Small intestine (tissue), 7 donors: Measurements from ENCODE around the gene PHYKPL. TPM values are rescaled to one million over a fixed set of nuclear protein-coding genes. Genes with fewer than 3 reads are reported as not detected.

Experiments used
- DNase-seq, 2 donors: peaks; one replicate each; pipeline versions ENCODE4 v3.0.0 to v3.0.0-alpha.2; 2013
- FAIRE-seq: peaks from 2 replicates; lab custom pipeline; 2012; peaks lifted over from hg19 to GRCh38; lab: Jason Lieb, UNC
- H3K27ac ChIP-seq, 3 donors: one replicate each; pipeline ENCODE4 v1.5.1; 2013; ENCODE audit warnings: low read length in 2 of 3, mild to moderate bottlenecking in 2 of 3, control low read depth in 1 of 3, inconsistent platforms in 1 of 3, low read depth in 1 of 3, moderate library complexity in 1 of 3
- H3K27me3 ChIP-seq, 3 donors: one replicate each; pipeline ENCODE4 v1.6.1; 2013; ENCODE audit warnings: low read length in 3 of 3, inconsistent platforms in 1 of 3; ENCODE audit not compliant: control insufficient read depth in 3 of 3, insufficient read depth in 3 of 3
- H3K36me3 ChIP-seq, 3 donors: one replicate each; pipeline ENCODE4 v1.6.1; 2013; ENCODE audit warnings: low read length in 3 of 3, inconsistent platforms in 1 of 3, low read depth in 1 of 3, mild to moderate bottlenecking in 1 of 3, moderate library complexity in 1 of 3; ENCODE audit not compliant: control insufficient read depth in 3 of 3, insufficient read depth in 2 of 3
- H3K4me1 ChIP-seq, 3 donors: one replicate each; pipeline ENCODE4 v1.6.1; 2013; ENCODE audit warnings: low read length in 2 of 3, inconsistent platforms in 1 of 3, low read depth in 1 of 3, mild to moderate bottlenecking in 1 of 3, moderate library complexity in 1 of 3; ENCODE audit not compliant: control insufficient read depth in 3 of 3, insufficient read depth in 2 of 3
- H3K4me3 ChIP-seq, 3 donors: one replicate each; pipeline ENCODE4 v1.5.1; 2013; ENCODE audit warnings: low read length in 3 of 3, control low read depth in 1 of 3, inconsistent platforms in 1 of 3, low read depth in 1 of 3, mild to moderate bottlenecking in 1 of 3, moderate library complexity in 1 of 3
- H3K9me3 ChIP-seq, 2 donors: one replicate each; pipeline ENCODE4 v1.6.1; 2013; ENCODE audit warnings: low read depth in 1 of 2, low read length in 1 of 2; ENCODE audit not compliant: control insufficient read depth in 2 of 2, insufficient read depth in 1 of 2
- WGBS, 3 donors: extraction: QIAGEN DNeasy Blood & Tissue Kit; methylation state at CpG; one replicate each; pipeline ENCODE4 v1.1.7; 2013; 5-methylcytosine and 5-hydroxymethylcytosine counted together
- polyA plus RNA-seq, 4 donors: library from polyadenylated mRNA; stranded (reverse) in 3 of 4; unstranded in 1 of 4; fragments of 200-250 nt in 3 of 4; fragments of 120-200 nt in 1 of 4; gene quantifications; one replicate each; pipeline versions ENCODE4 v1.2.1 to v1.2.3, GENCODE V29; 2013
- donor health status: healthy with polysubstance abuse.
- donor health status: control.
- donor health status: control.
- donor health status: Bipolar disorder and iron deficiency.
- donor health status: healthy.

PHYKPL gene
- polyA plus RNA-seq, 4 donors = 57.7 to 145 (median 127) TPM

DNA sequence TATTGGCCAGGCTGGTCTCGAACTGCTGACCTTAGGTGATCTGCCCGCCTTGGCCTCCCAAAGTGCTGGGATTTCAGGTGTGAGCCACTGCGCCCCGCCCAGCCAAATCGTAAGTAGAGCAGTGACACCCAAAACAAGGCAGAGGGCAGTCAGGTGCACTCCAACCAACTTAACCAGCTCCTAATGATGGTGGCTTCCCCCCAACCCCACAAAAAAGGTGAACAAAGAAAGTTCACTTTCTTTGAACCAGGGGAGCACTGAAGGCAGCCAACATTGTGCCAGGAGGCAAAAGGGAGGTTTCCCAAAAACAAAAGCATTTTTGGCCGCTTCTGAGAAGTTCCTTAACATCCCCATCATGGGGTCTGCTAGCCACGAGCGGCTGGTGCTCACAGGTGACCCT lies 55.0 kb downstream of the PHYKPL start:
- H3K4me3 ChIP-seq = no peak overlapping the region
- DNase-seq (no peak), FAIRE-seq (no peak)
- H3K4me1 ChIP-seq = no peaks in the 10 kb centered on the region
- H3K9me3 ChIP-seq = no peaks in the 10 kb centered on the region
- 68 to 82% (median 77%) methylated on average over 8 of the region's 8 CpGs for WGBS, 3 donors
- H3K36me3 ChIP-seq = no peaks in the 10 kb centered on the region
- H3K27ac ChIP-seq = no peak overlapping the region
- H3K27me3 ChIP-seq = no peaks in the 10 kb centered on the region

DNA sequence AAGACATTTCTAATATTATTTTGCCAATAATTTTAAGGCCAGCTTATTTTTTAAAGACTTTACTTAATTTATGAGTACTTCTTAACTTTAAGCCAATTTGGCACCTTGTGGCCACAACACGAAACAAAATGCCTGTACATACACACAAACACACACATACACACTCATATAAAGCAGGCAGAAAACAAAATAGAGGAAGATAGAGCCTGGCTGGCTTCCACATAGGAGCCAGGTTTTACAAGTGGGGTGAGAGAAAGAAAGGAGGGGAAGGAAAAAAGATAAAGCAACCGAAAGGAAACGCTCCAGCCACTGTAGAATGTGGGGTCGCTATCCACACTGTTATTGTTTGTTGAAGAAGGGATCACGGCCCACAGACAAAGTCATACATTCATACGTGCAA lies 55.8 kb downstream of the PHYKPL start:
- FAIRE-seq (no peak), DNase-seq (no peak)
- Histone ChIP-seq H3K9me3 (no peaks in the 10 kb centered on the region), H3K4me1 (no peaks in the 10 kb centered on the region), H3K36me3 (no peaks in the 10 kb centered on the region), H3K27ac (no peak overlapping the region), H3K4me3 (no peak overlapping the region), H3K27me3 (no peaks in the 10 kb centered on the region)
- 76 to 81% (median 81%) methylated on average over 6 of the region's 6 CpGs for WGBS, 3 donors

DNA sequence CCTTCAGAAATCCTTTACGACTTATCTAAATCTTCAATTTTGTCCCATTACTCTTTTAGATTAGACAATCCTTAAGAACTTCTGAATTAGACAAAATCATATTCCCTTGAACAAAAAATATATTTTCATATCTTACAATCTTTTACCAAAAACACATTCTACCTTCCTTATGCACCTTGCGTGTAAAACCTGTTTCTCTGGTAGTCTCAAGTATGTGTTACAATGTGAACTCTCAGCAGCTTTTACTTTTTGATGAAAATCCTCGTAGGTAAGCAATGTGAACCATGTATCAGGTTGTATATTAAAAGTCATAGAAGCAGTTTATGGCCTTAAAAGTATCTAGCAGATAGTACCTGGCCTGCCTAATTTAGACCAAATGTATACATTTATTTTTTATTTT lies 58.1 kb downstream of the PHYKPL start:
- whole genome bisulfite sequencing, 3 donors = 87 to 89% (median 88%) methylated on average over 3 of the region's 3 CpGs

DNA sequence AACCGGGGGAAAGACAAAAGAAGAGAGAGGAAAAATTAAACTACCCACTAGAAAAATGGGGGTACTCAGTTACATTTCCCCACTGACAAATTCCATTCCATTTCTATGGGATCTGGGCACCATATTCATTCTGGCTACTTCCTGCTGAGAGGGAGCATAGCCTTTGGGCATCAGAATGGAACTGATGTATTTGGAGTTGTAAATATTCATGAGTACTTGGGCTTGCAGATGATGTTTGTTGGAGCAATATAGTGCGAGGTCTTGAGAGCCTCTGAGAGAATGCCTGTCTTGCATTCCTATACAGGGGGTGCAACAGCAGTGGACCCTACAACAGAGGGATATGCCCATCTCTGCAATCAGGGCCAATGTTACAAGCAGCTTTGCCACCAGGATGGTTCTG lies 62.1 kb downstream of the PHYKPL start:
- WGBS, 3 donors = 81 to 90% (median 86%) methylated on average over 2 of the region's 2 CpGs
- peaks cover 0 to 10% (median 0%) of the 10 kb centered on the region in 3 donors for H3K27me3 ChIP-seq
- no peaks in the 10 kb centered on the region for H3K4me1 ChIP-seq
- FAIRE-seq (no peak), DNase-seq (no peak)
- no peaks in the 10 kb centered on the region for H3K36me3 ChIP-seq
- no peaks in the 10 kb centered on the region for H3K9me3 ChIP-seq
- no peak overlapping the region for H3K27ac ChIP-seq
- H3K4me3 ChIP-seq = no peak overlapping the region

More for the DNA sequence above, 58.1 kb downstream of the PHYKPL start:
- Histone ChIP-seq H3K4me3 (no peak overlapping the region), H3K4me1 (no peaks in the 10 kb centered on the region), H3K9me3 (no peaks in the 10 kb centered on the region), H3K27ac (no peak overlapping the region), H3K36me3 (no peaks in the 10 kb centered on the region), H3K27me3 (no peaks in the 10 kb centered on the region)
- DNase-seq = no peak
- FAIRE-seq = no peak

DNA sequence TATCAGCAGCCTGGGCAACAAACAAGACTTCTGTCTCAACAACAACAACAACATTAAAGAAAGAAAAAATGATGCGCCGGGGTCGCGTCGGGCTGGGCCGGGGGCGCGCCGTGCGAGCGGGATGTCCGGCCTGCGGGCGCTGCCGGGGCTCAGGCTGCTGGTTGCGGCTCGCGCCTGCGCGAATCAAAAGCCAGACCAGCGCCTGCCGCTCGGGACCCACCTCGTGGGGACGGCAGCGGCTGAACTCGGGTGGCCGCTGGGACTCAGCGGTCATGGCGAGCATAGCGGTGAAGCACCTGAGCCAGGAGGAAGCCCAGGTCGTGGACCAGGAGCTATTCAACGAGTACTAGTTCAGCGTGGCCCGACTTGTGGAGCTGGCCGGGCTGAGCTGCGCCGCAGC lies 67.0 kb downstream of the PHYKPL start:
- Histone ChIP-seq H3K27me3 (peaks cover 0 to 23% (median 3%) of the 10 kb centered on the region in 3 donors), H3K4me1 (peaks cover 0 to 2% (median 0%) of the 10 kb centered on the region in 3 donors), H3K27ac (no peak overlapping the region), H3K9me3 (no peaks in the 10 kb centered on the region), H3K4me3 (no peak overlapping the region), H3K36me3 (no peaks in the 10 kb centered on the region)
- no peak for FAIRE-seq
- 35 to 53% (median 35%) methylated on average over 38 of the region's 38 CpGs for WGBS, 3 donors
- DNase-seq = no peak

DNA sequence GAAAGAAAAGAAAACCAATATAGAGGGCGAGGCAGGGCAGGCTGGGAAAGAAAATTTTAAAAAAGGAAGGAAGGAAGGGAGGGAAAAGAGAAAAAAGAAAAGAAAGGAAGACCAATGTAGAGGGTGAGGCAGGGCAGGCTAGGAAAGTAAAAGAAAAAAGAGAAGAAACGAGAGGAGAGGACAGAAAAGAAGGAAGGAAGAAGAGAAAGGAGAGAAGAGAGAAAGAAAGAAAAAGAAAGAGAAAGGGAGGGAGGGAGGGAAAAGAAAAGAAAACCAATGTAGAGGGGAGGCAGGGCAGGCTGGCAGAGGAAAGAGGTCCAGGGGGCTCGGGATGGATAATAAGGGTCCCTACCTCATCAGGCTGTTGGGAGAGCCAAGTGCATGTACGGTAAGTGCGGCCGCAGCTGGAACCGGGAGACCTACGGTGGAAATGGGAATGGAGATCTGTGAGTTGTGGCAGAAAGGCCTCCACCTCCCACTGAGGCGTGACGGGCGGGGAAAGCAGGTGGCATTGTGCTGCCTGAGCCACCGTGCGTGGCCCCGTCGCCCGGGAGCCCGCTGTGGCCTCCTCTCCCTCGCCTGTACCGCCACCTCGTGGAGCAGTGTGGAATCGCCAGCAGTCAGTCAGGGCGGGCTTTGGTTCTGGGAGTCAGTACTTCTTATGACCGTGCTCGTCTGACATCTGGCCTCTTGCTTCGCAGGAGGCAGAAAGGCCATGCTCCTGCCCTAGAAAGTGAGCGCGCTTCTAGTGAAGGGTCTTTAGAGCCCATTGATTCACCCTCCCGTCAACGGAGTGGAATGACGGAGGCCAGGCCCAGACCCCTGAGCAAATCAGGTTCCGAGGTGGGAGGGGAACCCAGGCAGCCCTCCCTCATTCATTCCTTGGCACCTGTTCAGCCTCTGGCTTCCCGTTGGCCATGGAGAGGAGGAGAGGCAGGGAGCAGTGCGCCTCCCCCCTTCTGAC lies 68.5 kb downstream of the PHYKPL start:
- no peak for FAIRE-seq
- H3K4me1 ChIP-seq = peaks cover 0 to 2% (median 0%) of the 10 kb centered on the region in 3 donors
- no peaks in the 10 kb centered on the region for H3K9me3 ChIP-seq
- H3K36me3 ChIP-seq = no peaks in the 10 kb centered on the region
- no peak overlapping the region for H3K27ac ChIP-seq
- DNase-seq = peak; percentile 83 to 87
- H3K27me3 ChIP-seq = peaks cover 0 to 23% (median 3%) of the 10 kb centered on the region in 3 donors
- H3K4me3 ChIP-seq = no peak overlapping the region
- 8 to 12% (median 11%) methylated on average over 33 of the region's 33 CpGs for WGBS, 3 donors

DNA sequence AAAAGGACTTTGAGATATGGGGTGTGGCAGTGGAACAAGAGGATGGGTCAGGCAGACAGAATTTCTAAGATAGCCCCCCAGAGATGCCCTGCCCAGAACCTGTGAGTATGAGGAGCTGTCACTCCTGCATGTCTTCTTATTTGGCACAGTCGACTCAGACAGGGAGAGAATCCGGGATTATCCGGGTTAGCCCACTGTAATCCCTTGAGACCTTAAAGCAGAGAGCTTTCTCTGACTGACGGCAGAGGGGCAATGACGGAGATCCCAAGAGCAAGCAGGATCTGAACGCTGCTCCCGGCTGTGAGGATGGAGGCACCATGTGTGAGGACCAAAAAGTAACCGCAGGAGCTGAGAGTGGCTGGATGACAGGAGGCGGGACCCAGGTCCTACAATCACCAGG lies 70.1 kb downstream of the PHYKPL start:
- no peak for DNase-seq
- H3K9me3 ChIP-seq = no peaks in the 10 kb centered on the region
- 77 to 83% (median 77%) methylated on average over 9 of the region's 9 CpGs for WGBS, 3 donors
- FAIRE-seq = no peak
- no peak overlapping the region for H3K4me3 ChIP-seq
- H3K27me3 ChIP-seq = peaks cover 0 to 23% (median 3%) of the 10 kb centered on the region in 3 donors
- H3K4me1 ChIP-seq = peaks cover 0 to 2% (median 0%) of the 10 kb centered on the region in 3 donors
- H3K36me3 ChIP-seq = no peaks in the 10 kb centered on the region
- no peak overlapping the region for H3K27ac ChIP-seq

DNA sequence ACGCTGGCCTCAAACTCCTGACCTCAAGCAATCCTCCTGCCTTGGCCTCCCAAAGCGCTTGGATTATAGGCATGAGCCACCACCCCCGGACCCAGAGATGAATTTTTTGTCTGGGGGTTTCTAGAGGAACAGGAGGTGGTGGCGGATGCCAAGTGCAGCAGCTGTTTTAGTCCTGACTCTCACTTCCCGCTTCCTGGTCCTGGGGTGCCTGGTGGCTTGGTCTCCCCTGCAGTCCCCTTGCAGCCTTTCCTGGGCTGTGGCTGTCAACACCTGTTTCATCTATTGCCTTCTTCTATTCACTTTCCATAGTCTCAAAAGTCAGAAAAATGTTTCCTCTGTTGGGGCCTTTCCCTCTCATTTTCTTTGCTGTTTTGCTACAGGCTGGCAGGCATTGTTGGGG lies 72.4 kb downstream of the PHYKPL start:
- Histone ChIP-seq H3K36me3 (no peaks in the 10 kb centered on the region), H3K27me3 (peaks cover 0 to 11% (median 1%) of the 10 kb centered on the region in 3 donors), H3K27ac (no peak overlapping the region), H3K4me3 (no peak overlapping the region), H3K9me3 (no peaks in the 10 kb centered on the region), H3K4me1 (peaks cover 0 to 2% (median 0%) of the 10 kb centered on the region in 3 donors)
- FAIRE-seq = no peak
- DNase-seq = no peak
- 86 to 92% (median 88%) methylated on average over 5 of the region's 5 CpGs for WGBS, 3 donors
